ENCODE data around the gene PSMG4.

Gene PSMG4

GRCh38 chr6:3276174-3277167 lies 17.7 kb downstream of the PSMG4 start:
- Histone ChIP-seq H3K4me3 (ENCODE audit: low read length) (no peak overlapping the region), H3K27ac (ENCODE audit: low read length) (no peak overlapping the region), H2AFZ (ENCODE audit: low read depth, low read length) (no peak overlapping the region), H3K79me2 (ENCODE audit: low read length) (no peaks in the 10 kb centered on the region), H3K9me3 (ENCODE audit: insufficient read depth, low read length) (no peaks in the 10 kb centered on the region), H4K20me1 (ENCODE audit: insufficient read depth, low read length) (no peaks in the 10 kb centered on the region), H3K9ac (ENCODE audit: low read length) (no peak overlapping the region), H3K36me3 (replicated peaks; ENCODE audit: low read depth, low read length) (peaks cover 9% of the 10 kb centered on the region), H3K4me2 (ENCODE audit: low read length) (no peak overlapping the region), H3K27me3 (ENCODE audit: low read depth, low read length) (no peaks in the 10 kb centered on the region), H3K4me1 (ENCODE audit: low read length) (no peaks in the 10 kb centered on the region)
- no peak for TF ChIP-seq EZH2phosphoT487 (IDR thresholded peaks at IDR 0.05; ENCODE audit: low read depth)
- TF ChIP-seq, protein P1, sequence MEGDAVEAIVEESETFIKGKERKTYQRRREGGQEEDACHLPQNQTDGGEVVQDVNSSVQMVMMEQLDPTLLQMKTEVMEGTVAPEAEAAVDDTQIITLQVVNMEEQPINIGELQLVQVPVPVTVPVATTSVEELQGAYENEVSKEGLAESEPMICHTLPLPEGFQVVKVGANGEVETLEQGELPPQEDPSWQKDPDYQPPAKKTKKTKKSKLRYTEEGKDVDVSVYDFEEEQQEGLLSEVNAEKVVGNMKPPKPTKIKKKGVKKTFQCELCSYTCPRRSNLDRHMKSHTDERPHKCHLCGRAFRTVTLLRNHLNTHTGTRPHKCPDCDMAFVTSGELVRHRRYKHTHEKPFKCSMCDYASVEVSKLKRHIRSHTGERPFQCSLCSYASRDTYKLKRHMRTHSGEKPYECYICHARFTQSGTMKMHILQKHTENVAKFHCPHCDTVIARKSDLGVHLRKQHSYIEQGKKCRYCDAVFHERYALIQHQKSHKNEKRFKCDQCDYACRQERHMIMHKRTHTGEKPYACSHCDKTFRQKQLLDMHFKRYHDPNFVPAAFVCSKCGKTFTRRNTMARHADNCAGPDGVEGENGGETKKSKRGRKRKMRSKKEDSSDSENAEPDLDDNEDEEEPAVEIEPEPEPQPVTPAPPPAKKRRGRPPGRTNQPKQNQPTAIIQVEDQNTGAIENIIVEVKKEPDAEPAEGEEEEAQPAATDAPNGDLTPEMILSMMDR (IDR thresholded peaks at IDR 0.05; ENCODE audit: low read depth, low read length) = no peak

DNA sequence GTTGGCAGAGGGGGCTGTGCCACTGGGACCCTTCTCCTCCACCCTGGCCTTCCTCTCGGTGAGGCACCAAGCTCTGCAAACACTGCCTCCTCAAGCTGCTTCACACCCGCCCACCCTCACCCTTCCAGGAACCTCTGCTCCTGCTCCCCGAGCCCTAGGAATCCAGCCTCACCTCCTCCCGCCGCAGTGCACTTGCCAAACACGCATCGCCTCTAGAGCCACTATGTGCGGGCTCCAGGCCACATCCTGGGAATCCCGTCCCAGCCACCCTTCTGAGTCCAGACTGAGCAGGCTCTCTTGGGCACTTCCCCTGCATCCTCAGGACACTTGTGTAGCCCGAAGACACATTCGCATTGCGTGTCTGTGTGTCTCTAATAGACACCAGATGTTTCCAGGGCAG lies 18.5 kb downstream of the PSMG4 start:
- Histone ChIP-seq H3K4me2 (ENCODE audit: low read length) (no peak overlapping the region), H3K36me3 (replicated peaks; ENCODE audit: low read depth, low read length) (peaks cover 6% of the 10 kb centered on the region), H3K27me3 (ENCODE audit: low read depth, low read length) (no peaks in the 10 kb centered on the region), H3K27ac (ENCODE audit: low read length) (no peak overlapping the region), H3K79me2 (ENCODE audit: low read length) (no peaks in the 10 kb centered on the region), H2AFZ (ENCODE audit: low read depth, low read length) (no peak overlapping the region), H3K4me1 (ENCODE audit: low read length) (no peaks in the 10 kb centered on the region), H3K4me3 (ENCODE audit: low read length) (no peak overlapping the region), H3K9me3 (ENCODE audit: insufficient read depth, low read length) (no peaks in the 10 kb centered on the region), H4K20me1 (ENCODE audit: insufficient read depth, low read length) (no peaks in the 10 kb centered on the region), H3K9ac (ENCODE audit: low read length) (no peak overlapping the region)
- TF ChIP-seq EZH2phosphoT487 (IDR thresholded peaks at IDR 0.05; ENCODE audit: low read depth) = no peak

DNA sequence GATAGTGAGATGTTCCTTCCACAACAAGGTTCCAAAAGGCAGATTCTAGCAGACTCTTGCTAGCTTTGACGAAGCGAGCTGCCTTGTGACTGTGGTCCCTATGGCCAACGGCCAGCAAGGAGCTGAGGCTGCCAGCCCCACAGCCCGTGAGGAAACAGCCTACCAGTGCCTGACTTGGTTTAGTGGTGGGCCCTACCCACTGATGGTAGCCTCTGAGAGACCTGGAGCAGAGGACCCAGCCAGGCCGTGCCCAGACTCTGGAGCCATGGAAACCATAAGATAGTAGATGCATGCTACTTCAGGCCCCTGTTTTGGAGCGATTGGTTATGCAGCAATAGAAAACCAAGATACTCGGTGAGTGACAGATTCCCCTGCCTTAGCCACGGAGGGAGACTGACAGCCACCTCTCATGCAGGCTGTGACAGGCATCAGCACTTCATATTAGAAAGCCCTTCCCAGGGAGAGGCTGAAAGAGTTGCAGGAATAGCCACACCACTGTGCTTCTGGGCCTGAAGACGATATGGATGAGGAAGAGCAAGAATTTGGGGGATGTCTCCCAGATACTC lies 19.2 kb downstream of the PSMG4 start:
- Histone ChIP-seq H3K27me3 (ENCODE audit: low read depth, low read length) (no peaks in the 10 kb centered on the region), H2AFZ (ENCODE audit: low read depth, low read length) (no peak overlapping the region), H3K9me3 (ENCODE audit: insufficient read depth, low read length) (no peaks in the 10 kb centered on the region), H4K20me1 (ENCODE audit: insufficient read depth, low read length) (no peaks in the 10 kb centered on the region), H3K36me3 (replicated peaks; ENCODE audit: low read depth, low read length) (peaks cover under 1% of the 10 kb centered on the region), H3K79me2 (ENCODE audit: low read length) (no peaks in the 10 kb centered on the region), H3K27ac (ENCODE audit: low read length) (no peak overlapping the region), H3K4me3 (ENCODE audit: low read length) (no peak overlapping the region), H3K4me1 (ENCODE audit: low read length) (no peaks in the 10 kb centered on the region), H3K4me2 (ENCODE audit: low read length) (no peak overlapping the region), H3K9ac (ENCODE audit: low read length) (no peak overlapping the region)
- TF ChIP-seq, protein P1 (IDR thresholded peaks at IDR 0.05; ENCODE audit: low read depth, low read length) = no peak
- no peak for TF ChIP-seq EZH2phosphoT487 (IDR thresholded peaks at IDR 0.05; ENCODE audit: low read depth)

GRCh38 chr6:3278691-3279090 lies 19.9 kb downstream of the PSMG4 start:
- no peaks in the 10 kb centered on the region for H3K9me3 ChIP-seq (ENCODE audit: insufficient read depth, low read length)
- no peaks in the 10 kb centered on the region for H3K4me1 ChIP-seq (ENCODE audit: low read length)
- no peaks in the 10 kb centered on the region for H3K79me2 ChIP-seq (ENCODE audit: low read length)
- H2AFZ ChIP-seq (ENCODE audit: low read depth, low read length) = no peak overlapping the region
- no peak overlapping the region for H3K4me3 ChIP-seq (ENCODE audit: low read length)
- no peaks in the 10 kb centered on the region for H3K36me3 ChIP-seq (replicated peaks; ENCODE audit: low read depth, low read length)
- no peak overlapping the region for H3K4me2 ChIP-seq (ENCODE audit: low read length)
- H4K20me1 ChIP-seq (ENCODE audit: insufficient read depth, low read length) = no peaks in the 10 kb centered on the region
- H3K27ac ChIP-seq (ENCODE audit: low read length) = no peak overlapping the region
- no peak overlapping the region for H3K9ac ChIP-seq (ENCODE audit: low read length)
- TF ChIP-seq EZH2phosphoT487 (IDR thresholded peaks at IDR 0.05; ENCODE audit: low read depth) = no peak
- TF ChIP-seq, protein P1 (IDR thresholded peaks at IDR 0.05; ENCODE audit: low read depth, low read length) = no peak
- H3K27me3 ChIP-seq (ENCODE audit: low read depth, low read length) = no peaks in the 10 kb centered on the region

Measured in OCI-LY3 (cell line).